B cell (primary cell): ENCODE data around the gene RABGAP1L. TPM values are rescaled to one million over a fixed set of nuclear protein-coding genes. Genes with fewer than 3 reads are reported as not detected.
A peak's percentile ranks its signal among the peaks of the same experiment; 100 is the strongest.

Experiments
- ATAC-seq: fragments of 200-7000 bp; cut with Tn5 transposase; one replicate; pipeline ENCODE4 v1.10.0; 2021; ENCODE audit warnings: low read depth, mild to moderate bottlenecking, moderate number of reproducible peaks, moderate library complexity
- CTCF ChIA-PET: fragments of 350-600 bp; sonication (Branson Sonifier 250); formaldehyde crosslinking; loops from one replicate; lab custom pipeline; 2021; ENCODE audit warnings: antibody characterized with exemption, inconsistent platforms; lab: Charles Lee
- POLR2A ChIA-PET: fragments of 350-600 bp; sonication (Branson Sonifier 250); formaldehyde crosslinking; loops from one replicate; lab custom pipeline; 2021; ENCODE audit warnings: antibody characterized with exemption; lab: Charles Lee
- DNase-seq: peaks from one replicate; pipeline ENCODE4 v3.0.0; 2013
- H2AFZ ChIP-seq: 2 replicates; pipeline ENCODE4 v1.6.1; 2012; ENCODE audit warnings: mild to moderate bottlenecking, low read depth, low read length; ENCODE audit not compliant: insufficient read depth, poor library complexity, severe bottlenecking
- H3K27ac ChIP-seq, 2 donors: 1 replicate in 1 of 2; 2 replicates in 1 of 2; pipeline ENCODE4 v1.5.1; 2012 to 2013; ENCODE audit warnings: low read length in 2 of 2, mild to moderate bottlenecking in 2 of 2, moderate library complexity in 1 of 2
- H3K27me3 ChIP-seq, 4 experiments: fragments of 200-600 bp in 1 of 4; sonication (generic) in 1 of 4; replicated peaks in 1 of 4; 1 replicate in 2 of 4; 2 replicates in 2 of 4; pipeline versions ENCODE4 v1.6.1 to v1.7.0; 2013 to 2016; ENCODE audit warnings: low read length in 3 of 4, mild to moderate bottlenecking in 2 of 4, mixed read lengths in 1 of 4, moderate library complexity in 1 of 4; ENCODE audit not compliant: insufficient read depth in 4 of 4, control insufficient read depth in 3 of 4; ENCODE audit errors: control extremely low read depth in 1 of 4
- H3K36me3 ChIP-seq, 2 experiments: replicated peaks in 1 of 2; 1 replicate in 1 of 2; 2 replicates in 1 of 2; pipeline versions ENCODE4 v1.6.1 to v1.7.1; 2013; ENCODE audit warnings: low read length in 1 of 2; ENCODE audit not compliant: insufficient read depth in 2 of 2, control insufficient read depth in 1 of 2; ENCODE audit errors: control extremely low read depth in 1 of 2, extremely low read depth in 1 of 2
- H3K4me1 ChIP-seq, 2 donors: fragments of 200-600 bp in 1 of 2; sonication (generic) in 1 of 2; 1 replicate in 1 of 2; 2 replicates in 1 of 2; pipeline versions ENCODE4 v1.5.1 to v1.6.1; 2013 to 2017; ENCODE audit warnings: low read length in 2 of 2; ENCODE audit not compliant: control insufficient read depth in 2 of 2, insufficient read depth in 2 of 2
- H3K4me2 ChIP-seq: replicated peaks from 2 replicates; pipeline ENCODE3; 2012; ENCODE audit warnings: mild to moderate bottlenecking, low read depth, low read length; ENCODE audit not compliant: poor library complexity, severe bottlenecking
- H3K4me3 ChIP-seq, 5 experiments: fragments of 200-600 bp in 1 of 5; sonication (generic) in 1 of 5; 1 replicate in 3 of 5; 2 replicates in 2 of 5; pipeline versions ENCODE4 v1.5.1 to v1.7.0; 2011 to 2016; ENCODE audit warnings: low read length in 4 of 5, mild to moderate bottlenecking in 4 of 5, low read depth in 2 of 5, control low read depth in 1 of 5, moderate library complexity in 1 of 5; ENCODE audit not compliant: insufficient read depth in 1 of 5; ENCODE audit errors: control extremely low read depth in 1 of 5, extremely low read depth in 1 of 5
- H3K79me2 ChIP-seq: fragments of 200-600 bp; sonication (generic); one replicate; pipeline ENCODE4 v1.6.0; 2016; ENCODE audit warnings: low read length; ENCODE audit not compliant: control insufficient read depth, insufficient read depth
- H3K9ac ChIP-seq: fragments of 200-600 bp; sonication (generic); 2 replicates; pipeline ENCODE4 v1.6.1; 2017; ENCODE audit warnings: mild to moderate bottlenecking, low read length, moderate library complexity
- H3K9me3 ChIP-seq, 3 donors: one replicate each; pipeline versions ENCODE4 v1.6.1 to v1.7.1; 2013; ENCODE audit warnings: low read length in 2 of 3; ENCODE audit not compliant: control insufficient read depth in 2 of 3, insufficient read depth in 1 of 3; ENCODE audit errors: control extremely low read depth in 1 of 3
- H4K20me1 ChIP-seq: 2 replicates; pipeline ENCODE4 v1.6.0; 2012; ENCODE audit warnings: mild to moderate bottlenecking, low read length; ENCODE audit not compliant: insufficient read depth, control insufficient read depth, poor library complexity, severe bottlenecking
- H3K27ac Mint-ChIP-seq: one replicate; pipeline ENCODE4 v1.8.0; 2021; ENCODE audit warnings: mixed read lengths
- H3K27me3 Mint-ChIP-seq: one replicate; pipeline ENCODE4 v1.8.0; 2021; ENCODE audit warnings: mixed read lengths
- H3K4me1 Mint-ChIP-seq: one replicate; pipeline ENCODE4 v1.8.0; 2021; ENCODE audit warnings: mixed read lengths
- H3K4me3 Mint-ChIP-seq: one replicate; pipeline ENCODE4 v1.8.0; 2021; ENCODE audit warnings: mixed read lengths
- H3K9me3 Mint-ChIP-seq: one replicate; pipeline ENCODE4 v1.8.0; 2022; ENCODE audit warnings: mixed read lengths; ENCODE audit not compliant: insufficient read depth
- CTCF ChIP-seq: fragments of 200-600 bp; IDR thresholded peaks from one replicate; pipeline ENCODE4 v1.8.0; 2022; ENCODE audit warnings: antibody characterized with exemption, mild to moderate bottlenecking
- EZH2 ChIP-seq: IDR thresholded peaks from 2 replicates; pipeline ENCODE4 v1.6.1; 2012; ENCODE audit warnings: borderline replicate concordance, low read depth, mild to moderate bottlenecking, moderate library complexity, low read length; ENCODE audit not compliant: insufficient read depth, poor library complexity, severe bottlenecking
- WGBS: methylation state at CpG from one replicate; pipeline ENCODE4 v1.1.5; 2013; ENCODE audit warnings: missing lambda C conversion rate; ENCODE audit not compliant: insufficient coverage; 5-methylcytosine and 5-hydroxymethylcytosine counted together
- intact Hi-C: fragments of 100-400 bp; cut with micrococcal nuclease; formaldehyde crosslinking; loops from one replicate; pipeline ENCODE4 v1.10.0; 2022
- polyA plus RNA-seq: library from polyadenylated mRNA; depleted of rRNA; stranded (reverse); fragments of >200 nt; gene quantifications from 2 replicates; pipeline ENCODE4 v1.2.3, GENCODE V29; 2012
- total RNA-seq, 2 donors: library from RNA; stranded (reverse); fragments of 120-200 nt in 1 of 2; gene quantifications; 1 replicate in 1 of 2; 2 replicates in 1 of 2; pipeline versions ENCODE4 v1.2.3 to v1.2.4, GENCODE V29; 2013 to 2022

RABGAP1L gene
- total and polyA plus RNA-seq, 2 donors (not counting 1 experiment from before 2014, with no cell fraction given): 34.9 to 159 TPM

- DNase-seq (no peak), ATAC-seq (no peak)
- Histone ChIP-seq H3K27ac (peak overlapping the region in 1 of 2 donors; percentile 52), H3K4me1 (peaks cover 16 to 23% of the 10 kb centered on the region in 2 donors), H3K27me3 (no peaks in the 10 kb centered on the region), H3K79me2 (peaks cover 12% of the 10 kb centered on the region), H3K4me2 (peak overlapping the region; percentile 64), H4K20me1 (no peaks in the 10 kb centered on the region), H3K36me3 (peaks cover 13 to 17% of the 10 kb centered on the region in 2 experiments), H3K9ac (peak overlapping the region; percentile 15), H2AFZ (no peak overlapping the region), H3K4me3 (peak overlapping the region in 1 of 5 experiments; percentile 16), H3K9me3 (peaks cover 11 to 34% (median 25%) of the 10 kb centered on the region in 3 donors)
- ChIA-PET POLR2A (no interaction called here), CTCF (interaction anchor here (0.6 kb wide), 1 partner anchor 52 kb away, joined by 3 read pairs; no protein-coding TSS in a partner anchor)
- Mint-ChIP-seq H3K9me3 (peaks cover 15% of the 10 kb centered on the region), H3K4me1 (peaks cover 28% of the 10 kb centered on the region), H3K27me3 (no peaks in the 10 kb centered on the region), H3K27ac (no peak overlapping the region), H3K4me3 (peak overlapping the region; percentile 50)
- no CpG with 5 or more reads among the region's 1 CpG for WGBS
- intact Hi-C loops: no loop called here
- TF ChIP-seq EZH2 (no peak), CTCF (no peak)
Observed at GRCh38 chr1:174324939-174325338, 165.6 kb downstream of the RABGAP1L start.

- TF ChIP-seq EZH2: no peak
- no peak for TF ChIP-seq CTCF
- no peak overlapping the region for H3K9ac ChIP-seq
- WGBS: 100% methylated on average over 2 of the region's 3 CpGs
- CTCF ChIA-PET: interaction anchor here (0.6 kb wide), 1 partner anchor 17 kb away, joined by 3 read pairs; no protein-coding TSS in a partner anchor
- H3K4me3 Mint-ChIP-seq: no peak overlapping the region
- no peak overlapping the region for H3K4me2 ChIP-seq
- DNase-seq (no peak), ATAC-seq (no peak)
- H3K27me3 ChIP-seq: no peaks in the 10 kb centered on the region
- peaks cover 8 to 22% (median 22%) of the 10 kb centered on the region in 3 donors for H3K9me3 ChIP-seq
- H3K27ac Mint-ChIP-seq: no peak overlapping the region
- peaks cover 9% of the 10 kb centered on the region for H3K9me3 Mint-ChIP-seq
- H3K4me1 Mint-ChIP-seq: peaks cover 33% of the 10 kb centered on the region
- H3K79me2 ChIP-seq: peaks cover 8% of the 10 kb centered on the region
- H2AFZ ChIP-seq: no peak overlapping the region
- H4K20me1 ChIP-seq: no peaks in the 10 kb centered on the region
- H3K36me3 ChIP-seq: peaks cover 12 to 17% of the 10 kb centered on the region in 2 experiments
- no peak overlapping the region for H3K27ac ChIP-seq
- H3K4me3 ChIP-seq: no peak overlapping the region
- H3K4me1 ChIP-seq: peaks cover 16 to 23% of the 10 kb centered on the region in 2 donors
- POLR2A ChIA-PET: no interaction called here
- intact Hi-C loops: no loop called here
- H3K27me3 Mint-ChIP-seq: no peaks in the 10 kb centered on the region
Observed at GRCh38 chr1:174326278-174326677, 167.0 kb downstream of the RABGAP1L start.
